DMS 273 treated with DMSO at 0.1 percent for 48 hours (cell line): Measurements from ENCODE around the gene CDC25A.

Source experiments
- DNase-seq: peaks from one replicate; lab custom pipeline; 2025; lab: John Stamatoyannopoulos, UW

Gene CDC25A

GRCh38 chr3:48194446-48195071 is 6.3 kb upstream of the CDC25A start:
- peak; percentile 12 for DNase-seq

DNA sequence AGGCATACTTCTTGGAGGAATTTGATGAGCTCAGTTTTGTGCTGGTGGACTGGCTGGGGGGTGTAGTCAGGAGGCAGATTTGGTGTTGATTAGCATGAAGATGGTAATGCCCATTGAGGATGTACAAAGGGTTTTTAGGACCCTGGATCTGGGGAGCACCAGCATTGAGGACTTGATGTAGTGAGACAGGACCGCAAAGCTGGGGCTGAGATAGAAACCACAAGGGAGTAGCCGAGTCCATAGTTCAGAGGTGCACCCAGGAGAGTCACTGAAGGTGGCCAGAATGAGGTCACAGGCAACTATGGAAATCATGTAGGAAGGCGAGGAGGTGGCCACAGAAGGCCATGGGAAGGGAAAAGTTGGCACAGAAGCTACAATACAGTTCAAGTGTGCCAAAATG is 2.7 kb upstream of the CDC25A start:
- no peak for DNase-seq

DNA sequence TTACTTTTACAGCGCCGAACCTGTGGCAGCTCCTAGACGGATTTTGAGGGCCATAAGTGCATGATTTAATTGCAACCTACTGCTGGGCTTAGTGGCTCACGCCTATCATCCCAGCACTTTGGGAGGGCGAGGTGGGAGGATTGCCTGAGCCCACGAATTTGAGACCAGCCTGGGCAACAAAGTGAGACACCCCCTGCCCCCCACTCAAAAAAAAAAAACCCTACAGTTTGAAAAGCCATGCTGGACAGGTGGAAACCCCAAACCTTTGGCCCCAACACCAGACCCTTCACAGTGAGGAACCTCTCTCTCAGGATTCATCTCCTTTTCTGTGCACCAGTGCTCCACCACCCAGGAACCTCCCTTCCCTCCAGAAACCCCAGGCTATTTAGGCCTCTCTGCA is 1.1 kb upstream of the CDC25A start:
- DNase-seq, result no peak

- no peak for DNase-seq
Measured at GRCh38 chr3:48187579-48188265, 495 bp downstream of the CDC25A start.

GRCh38 chr3:48187301-48187578 is 977 bp downstream of the CDC25A start:
- DNase-seq, result no peak

- DNase-seq, result no peak
Measured at GRCh38 chr3:48186631-48187300, 1.5 kb downstream of the CDC25A start.

- DNase-seq, result no peak
Measured at GRCh38 chr3:48185129-48185528, 3.1 kb downstream of the CDC25A start.

DNA sequence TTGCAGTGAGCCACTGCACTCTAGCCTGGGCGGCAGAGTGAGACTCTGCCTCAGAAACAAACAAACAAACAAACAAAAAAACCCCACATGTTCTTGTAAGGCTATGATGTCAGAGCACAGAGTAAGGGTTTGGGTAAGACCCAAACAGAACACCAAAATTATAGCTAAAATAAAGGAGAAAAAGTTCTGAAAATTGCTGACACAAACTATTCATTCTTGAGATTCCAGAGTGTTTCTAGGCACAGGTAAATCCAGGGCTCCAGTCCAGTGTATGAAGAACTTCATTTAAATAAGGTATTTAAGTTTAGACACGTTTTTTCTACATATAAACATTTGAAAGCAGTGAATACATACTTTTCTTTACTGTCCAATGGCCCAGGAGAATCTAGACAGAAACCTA is 3.9 kb downstream of the CDC25A start:
- DNase-seq, result no peak

GRCh38 chr3:48180531-48181253 is 7.5 kb downstream of the CDC25A start:
- no peak for DNase-seq

DNA sequence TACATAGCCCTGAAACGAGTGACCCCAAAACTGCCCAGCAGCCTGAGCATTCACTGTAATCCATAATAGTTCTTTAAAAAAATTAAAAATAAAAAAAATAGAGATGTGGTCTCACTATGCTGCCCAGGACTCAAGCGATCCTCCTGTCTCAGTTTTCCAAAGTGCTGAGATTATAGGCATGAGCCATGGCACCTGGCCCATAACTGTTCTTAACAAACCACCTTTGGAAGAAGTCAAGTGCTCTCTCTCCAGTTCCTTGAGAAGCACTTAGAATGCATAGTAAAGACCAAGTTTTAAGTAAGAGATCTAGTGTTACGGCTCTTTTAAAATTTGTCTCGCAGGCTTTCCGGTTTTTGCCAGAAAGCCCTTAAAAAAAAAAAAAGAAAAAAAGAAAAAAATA is 8.2 kb downstream of the CDC25A start:
- no peak for DNase-seq

- no peak for DNase-seq
Measured at GRCh38 chr3:48178072-48178471, 10.1 kb downstream of the CDC25A start.

DNA sequence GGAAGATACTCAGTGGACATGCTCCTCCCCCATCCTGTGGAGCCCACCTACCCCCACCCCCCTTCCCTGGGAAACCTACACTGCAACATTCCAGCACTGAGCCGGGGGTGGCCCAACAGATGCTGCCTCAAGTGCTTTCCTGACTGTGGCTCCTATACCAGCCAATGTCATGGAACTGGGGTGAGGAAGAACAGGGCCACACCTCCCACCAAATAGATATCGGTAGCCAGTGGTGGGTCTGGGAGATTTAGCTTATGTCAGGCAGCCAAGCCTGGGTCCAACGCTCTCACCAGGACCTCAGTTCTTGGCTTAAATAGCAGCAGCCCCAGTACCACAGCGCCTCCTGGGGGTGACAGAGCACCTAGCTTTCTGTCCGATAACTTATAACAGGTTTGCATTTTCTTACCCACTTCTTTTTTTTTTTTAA is 30.3 kb downstream of the CDC25A start:
- no peak for DNase-seq

- no peak for DNase-seq
Measured at GRCh38 chr3:48157202-48157840, 30.9 kb downstream of the CDC25A start.

DNA sequence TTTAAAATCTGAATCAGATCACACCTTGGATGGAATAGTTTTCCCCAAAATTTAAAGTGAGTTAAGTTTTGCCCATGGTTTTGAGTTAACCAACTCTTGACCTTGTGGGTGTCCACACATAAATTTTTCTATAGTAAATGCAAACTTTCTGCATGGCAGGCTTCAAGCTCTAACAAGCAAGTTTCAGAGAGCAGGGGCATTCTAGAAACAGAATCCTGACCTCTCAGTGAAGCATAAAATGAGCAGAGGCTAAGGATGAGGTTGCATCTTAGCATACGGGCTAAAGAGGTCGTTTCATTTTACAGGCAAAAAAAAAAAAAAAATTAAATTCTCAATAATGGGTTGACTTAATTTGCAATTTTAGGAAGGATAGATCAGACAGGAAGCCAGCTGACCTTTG is 32.1 kb downstream of the CDC25A start:
- no peak for DNase-seq

- DNase-seq, result no peak
Measured at GRCh38 chr3:48155122-48155521, 33.1 kb downstream of the CDC25A start.

DNA sequence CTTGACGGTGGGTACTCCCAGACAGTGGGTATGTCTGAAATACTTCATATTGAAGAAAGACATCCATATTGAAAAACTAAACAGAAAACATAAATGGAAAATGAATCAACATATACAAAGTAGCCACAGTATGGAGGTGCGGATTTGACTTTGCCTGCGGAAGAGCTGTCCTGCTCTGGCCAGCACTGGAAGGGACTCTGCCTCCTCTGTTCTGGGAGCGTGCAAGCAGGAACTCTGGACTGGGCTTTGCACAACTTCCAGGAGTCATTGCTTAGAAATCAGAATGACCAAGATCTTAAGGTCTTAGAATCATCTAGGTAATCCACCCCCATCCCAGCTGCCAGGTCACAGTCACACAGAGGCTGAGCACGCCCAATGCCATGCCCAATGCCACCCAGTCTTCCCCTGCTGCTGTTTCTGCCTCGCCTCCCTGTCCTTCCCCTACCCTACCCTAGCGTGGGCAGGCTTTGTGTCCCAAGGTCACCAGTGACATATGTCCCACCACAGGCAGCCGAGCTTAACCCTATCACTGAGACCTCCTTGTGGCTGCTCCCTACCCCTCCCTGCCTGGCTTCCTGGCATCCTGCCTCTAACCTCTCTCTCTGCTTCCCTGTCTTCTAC is 36.3 kb downstream of the CDC25A start:
- no peak for DNase-seq

DNA sequence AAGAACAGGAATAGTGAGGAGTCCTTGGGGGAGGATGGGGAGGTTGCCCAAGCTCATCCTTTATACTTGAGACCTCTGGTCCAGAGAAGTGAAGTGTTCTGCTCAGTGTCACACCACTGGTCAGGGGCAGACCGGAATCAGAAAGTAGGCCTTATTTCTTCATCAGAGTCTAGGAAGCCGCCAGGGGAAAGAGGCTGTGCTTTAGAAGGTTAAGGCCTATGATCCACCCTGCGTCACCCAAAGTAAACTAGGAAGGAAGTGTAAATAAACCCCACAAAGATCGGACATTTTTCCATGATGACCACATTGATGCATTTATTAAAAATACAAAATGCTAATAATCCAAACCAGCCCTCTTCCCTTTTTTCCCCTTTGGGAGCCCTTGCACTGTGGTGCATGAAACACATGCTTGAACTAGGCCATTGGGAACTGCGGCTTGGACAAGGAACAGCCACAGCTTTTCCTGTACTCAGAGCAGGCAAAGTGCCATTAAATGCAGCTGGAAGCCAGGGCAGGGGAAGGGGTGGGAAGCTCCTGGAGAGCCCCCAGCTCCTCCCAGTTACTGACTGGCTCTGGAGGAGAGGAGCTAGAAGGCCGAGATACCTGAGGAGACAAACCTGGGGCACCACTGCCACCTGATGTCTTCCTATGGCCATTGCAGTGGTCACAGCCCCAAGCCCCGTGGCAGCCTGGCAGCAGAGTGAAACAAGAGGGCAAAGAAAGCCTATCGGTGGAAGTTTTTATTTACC is 37.0 kb downstream of the CDC25A start:
- peak; percentile 48 for DNase-seq

- DNase-seq, result no peak
Measured at GRCh38 chr3:48143992-48144391, 44.2 kb downstream of the CDC25A start.

DNA sequence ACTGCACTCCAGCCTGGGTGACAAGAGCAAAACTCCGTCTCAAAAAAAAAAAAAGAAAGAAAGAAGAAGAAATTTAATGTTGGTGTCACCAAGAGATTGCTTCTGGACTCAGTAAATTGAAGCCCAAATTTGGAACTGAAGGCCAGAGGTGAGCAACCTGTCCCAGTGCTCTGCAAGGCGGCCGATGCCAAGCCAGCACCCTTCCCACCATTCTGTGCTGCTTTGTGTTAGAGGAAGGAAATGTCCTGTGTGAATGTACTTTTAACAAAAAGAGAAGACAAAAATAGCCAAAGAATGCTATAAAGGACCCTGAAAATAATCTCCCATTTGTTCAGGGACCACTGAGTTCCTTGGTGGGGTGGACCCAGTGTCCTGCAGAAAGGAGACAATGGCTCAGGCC is 44.6 kb downstream of the CDC25A start:
- DNase-seq, result no peak

DNA sequence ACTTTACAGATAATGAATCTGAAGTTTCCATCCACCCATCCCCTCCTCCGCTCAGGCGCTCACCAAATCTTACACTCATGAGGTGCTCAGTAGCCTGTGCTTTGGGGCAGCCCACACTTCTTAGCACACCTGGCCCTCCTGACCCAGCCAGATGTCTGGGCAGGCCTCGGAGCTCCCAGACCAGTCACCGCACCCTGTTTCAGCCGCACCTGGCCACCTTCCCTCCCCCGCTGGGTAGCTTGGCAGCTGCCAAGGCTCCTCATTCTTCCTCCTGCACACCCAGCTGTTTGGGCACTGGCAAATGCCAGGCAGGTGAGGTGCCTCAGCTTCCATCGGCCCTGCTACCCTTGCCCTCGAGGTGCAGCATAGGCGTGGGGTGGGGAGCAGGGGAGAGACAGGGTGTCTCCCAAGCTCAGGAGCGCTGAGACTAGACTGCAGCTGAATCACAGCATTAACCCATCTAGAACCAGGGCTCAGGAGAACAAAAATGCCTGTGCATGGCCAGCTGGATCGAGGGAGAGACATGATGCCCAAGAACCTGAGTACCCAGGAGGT is 45.8 kb downstream of the CDC25A start:
- no peak for DNase-seq

- no peak for DNase-seq
Measured at GRCh38 chr3:48141604-48142137, 46.5 kb downstream of the CDC25A start.
